NCI-H226 (cell line): ENCODE data around the gene ELOVL2.
"Not testable (repeated sequence)": the region's sequence is repeated elsewhere in the genome, so short reads cannot be mapped to it uniquely, and the experiment has no call there.

Source experiments
- DNase-seq: peaks from one replicate; pipeline ENCODE4 v3.0.0-alpha.2; 2015

ELOVL2 gene

DNA sequence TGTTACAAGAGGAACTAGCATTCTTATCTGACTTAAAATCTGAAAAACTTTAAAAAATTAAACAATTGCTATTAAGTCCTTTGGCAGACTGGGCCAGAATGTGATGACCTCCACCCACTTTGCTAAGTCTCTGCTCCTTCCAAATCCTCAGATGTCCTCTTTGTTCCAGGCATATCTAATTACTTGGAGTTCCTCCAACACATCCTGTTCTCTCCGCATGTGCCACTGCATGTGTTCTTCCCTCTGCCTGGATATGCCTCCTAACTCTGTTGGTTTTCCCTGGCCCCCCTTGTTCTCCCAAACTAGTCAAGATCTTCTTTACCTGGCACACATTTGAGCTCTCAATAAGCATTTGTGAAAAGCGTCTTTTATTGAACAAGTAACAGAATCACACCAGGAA is 23.1 kb downstream of the ELOVL2 start:
- no peak for DNase-seq

DNA sequence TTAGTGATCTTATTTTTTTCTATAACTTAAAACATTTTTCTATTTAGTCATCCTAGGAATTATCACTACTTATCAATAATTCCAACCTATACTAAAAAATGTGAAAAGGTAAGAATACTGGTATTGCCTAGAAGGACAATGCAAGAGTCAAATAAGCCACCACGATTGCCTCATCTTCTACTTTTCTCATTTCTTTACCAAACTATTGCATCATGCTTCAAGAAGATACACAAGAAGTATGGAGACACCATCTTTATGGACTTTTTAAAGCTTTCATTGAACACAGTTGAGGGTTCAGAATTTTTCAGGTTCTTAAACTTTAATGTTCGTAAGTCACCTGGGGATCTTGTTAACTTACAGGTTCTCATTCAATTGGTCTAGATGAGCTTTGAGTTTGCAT is 25.9 kb downstream of the ELOVL2 start:
- no peak for DNase-seq

DNA sequence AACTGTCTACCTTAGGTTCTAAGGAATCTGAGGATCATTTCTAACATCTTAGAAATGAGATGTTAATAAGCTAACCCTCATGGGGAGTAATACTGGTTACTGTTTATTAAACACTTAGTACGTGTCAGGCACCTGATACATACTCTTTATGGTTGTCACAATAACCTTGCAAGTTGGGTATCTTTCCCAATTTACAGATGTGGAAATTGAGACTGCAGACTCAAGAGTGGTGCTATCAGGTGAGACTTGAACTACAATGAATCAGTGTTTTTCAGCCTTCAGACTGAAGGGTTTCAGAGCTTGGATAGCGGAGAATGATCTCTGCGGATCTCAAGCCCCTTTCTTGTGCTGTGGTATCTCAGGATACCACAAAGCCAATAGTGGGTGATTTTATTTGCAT is 27.0 kb downstream of the ELOVL2 start:
- DNase-seq = no peak

DNA sequence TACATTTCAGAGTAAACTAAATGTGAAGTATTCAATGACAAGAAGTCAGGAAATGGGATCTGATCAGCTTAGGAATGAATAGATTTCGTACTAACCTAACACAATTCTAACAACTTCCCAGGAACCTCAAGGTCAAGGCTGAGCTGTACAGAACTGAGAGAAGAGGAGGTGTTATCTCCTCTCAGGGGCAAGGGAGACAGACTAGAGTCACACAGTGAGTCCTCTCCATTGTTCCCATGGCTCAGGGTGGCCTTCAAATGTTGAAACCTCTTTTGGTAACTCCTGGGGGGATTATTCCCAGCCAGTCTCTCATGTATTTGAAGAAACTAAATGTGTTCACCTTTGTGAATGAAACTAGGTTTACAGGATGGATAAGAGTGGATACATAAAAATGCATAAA is 27.7 kb downstream of the ELOVL2 start:
- DNase-seq = no peak

DNA sequence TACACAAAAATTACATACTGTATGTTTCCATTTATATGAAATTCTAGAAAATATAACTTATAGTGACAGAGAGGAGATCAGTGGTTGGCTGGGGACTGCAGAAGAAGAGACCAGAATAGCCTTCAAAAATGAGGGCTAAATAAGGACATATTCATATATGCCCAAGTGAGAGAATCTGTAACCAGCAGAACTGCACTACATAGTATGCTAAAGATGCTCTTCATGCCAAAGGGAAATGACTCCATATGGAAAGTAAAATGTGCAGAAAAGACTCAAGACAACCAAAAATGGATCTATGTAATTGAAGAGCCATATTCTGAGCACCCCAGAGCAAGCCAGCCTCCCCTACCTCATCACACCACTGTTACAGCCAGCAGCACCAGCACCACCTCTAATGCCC is 29.0 kb downstream of the ELOVL2 start:
- DNase-seq = no peak

DNA sequence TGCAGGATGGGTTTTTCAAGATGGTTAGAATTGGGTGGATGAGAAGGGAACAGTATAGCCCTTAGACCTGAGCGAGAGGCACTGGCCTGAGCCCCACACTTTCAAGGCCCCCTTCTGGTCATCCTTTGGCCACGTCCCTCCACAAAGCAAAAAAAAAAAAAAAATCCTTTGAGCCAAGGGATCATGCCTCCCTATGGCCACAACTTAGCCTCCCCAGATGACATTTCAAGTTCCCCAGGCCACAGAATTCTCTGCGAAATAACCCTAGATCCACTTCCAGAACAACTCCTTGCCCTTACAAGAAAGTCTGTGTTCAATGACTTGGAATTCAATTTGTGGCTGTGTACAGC is 30.4 kb downstream of the ELOVL2 start:
- DNase-seq = no peak

DNA sequence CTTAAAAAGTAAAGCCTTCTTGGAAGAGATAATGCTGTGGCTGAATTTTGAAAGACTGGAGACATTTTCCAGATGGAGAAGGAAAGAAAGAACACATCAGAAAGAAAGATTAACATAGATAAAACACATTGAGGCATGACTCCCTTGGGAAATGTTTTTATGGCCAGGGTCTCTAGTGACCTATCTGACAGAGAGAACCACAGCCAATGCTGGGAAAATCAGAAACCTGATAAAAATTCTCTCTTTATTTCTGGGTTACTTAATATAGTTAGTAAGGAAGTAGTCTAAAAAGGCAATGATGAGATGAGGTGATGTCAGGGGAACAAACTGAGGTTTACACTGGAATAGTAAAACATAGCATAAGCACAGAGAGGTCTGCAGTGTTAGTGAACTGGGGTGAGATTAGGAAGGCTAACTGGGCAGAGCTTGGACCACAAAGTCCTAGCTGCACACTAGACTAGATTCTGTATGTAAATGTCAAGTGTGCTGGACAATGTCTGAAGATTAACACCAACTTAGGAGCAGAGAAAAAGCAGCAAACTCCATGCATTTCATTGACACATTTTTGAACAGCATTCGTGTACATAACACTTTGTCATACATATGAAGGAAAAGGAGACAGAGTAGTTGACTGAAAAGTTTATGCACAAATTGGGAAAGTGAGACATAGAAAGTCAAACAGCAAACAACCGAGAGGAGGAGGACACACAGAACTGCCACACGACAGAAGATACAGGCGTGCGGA is 31.0 kb downstream of the ELOVL2 start:
- no peak for DNase-seq

DNA sequence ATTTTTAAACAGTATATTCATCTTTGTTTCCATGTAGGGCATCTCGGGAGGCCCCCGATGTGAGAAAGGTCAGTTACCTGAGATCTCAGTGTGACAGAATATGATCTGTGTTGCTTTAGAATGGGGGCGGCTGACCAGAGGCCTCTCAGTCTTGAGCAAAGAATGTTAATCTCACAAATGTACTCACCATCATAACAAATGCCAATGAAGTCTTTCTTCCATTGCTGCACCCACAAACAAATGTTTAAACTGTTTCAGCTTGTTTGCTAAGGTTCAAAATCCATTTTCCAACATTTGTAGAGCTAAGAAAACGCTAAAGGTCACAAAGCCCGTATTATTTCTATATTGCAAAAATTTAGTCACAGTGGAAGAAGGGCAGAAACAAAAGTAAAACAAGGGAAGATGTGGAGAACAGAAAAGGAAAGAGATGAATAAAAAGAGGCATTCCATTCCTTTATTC is 31.8 kb downstream of the ELOVL2 start:
- no peak for DNase-seq

DNA sequence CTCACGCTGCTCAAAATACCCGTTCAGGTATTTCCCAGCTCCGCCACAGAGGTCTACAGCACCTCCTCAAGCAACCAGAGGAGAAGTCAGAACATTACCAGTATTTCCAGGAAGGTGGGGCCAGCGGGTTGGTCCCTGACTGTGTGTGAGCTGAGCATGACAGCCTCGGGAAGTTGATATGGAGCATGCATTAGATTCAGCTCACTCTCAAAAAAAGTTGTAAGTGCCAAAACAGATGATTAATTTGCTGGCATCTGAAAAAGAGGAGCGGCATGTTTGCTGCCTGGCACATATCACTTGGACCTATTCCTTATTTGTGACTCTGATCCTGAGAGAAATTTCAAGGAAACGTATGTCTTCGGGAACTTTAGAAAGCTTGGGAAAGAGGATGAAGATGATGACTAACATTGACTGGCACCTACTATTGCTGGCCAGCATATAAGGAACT is 32.3 kb downstream of the ELOVL2 start:
- DNase-seq = peak; percentile 88

DNA sequence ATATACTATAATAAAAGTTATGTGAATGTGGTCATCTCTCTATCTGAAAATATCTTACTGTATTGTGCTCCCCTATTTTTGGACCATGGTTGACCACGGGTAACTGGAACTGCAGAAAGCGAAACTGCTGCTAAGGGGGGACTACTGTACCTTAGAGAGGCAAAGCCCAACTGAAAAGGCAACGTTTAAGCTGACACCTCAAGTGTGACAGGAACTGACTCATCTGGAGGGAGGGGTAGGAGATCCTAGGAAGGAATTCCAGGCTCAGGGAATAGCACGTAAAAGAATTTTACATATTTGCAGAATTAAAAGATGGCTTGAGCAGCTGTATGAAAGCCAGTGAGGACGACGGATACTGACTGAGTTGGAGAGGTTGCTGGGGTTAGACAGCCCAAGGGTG is 34.8 kb downstream of the ELOVL2 start:
- peak; percentile 84 for DNase-seq

DNA sequence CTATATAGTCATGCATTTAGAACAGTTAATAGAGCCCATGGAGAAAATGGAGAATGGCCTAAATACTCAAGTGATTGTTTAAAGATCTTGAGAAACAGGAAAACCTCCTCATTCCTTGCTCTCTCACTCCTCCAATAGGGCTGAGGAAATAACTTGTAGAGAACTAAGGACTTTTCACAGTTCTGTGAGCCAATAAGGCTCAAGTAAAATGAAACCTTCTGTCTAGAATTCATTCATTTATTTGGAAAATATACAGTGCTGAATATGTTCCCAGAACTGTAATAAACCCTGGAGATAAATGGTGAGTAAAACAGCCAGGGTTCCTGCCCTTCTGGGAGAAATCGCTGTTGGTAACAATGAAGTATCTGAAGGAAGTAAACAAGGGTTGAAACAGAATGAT is 35.3 kb downstream of the ELOVL2 start:
- DNase-seq = peak; percentile 75

DNA sequence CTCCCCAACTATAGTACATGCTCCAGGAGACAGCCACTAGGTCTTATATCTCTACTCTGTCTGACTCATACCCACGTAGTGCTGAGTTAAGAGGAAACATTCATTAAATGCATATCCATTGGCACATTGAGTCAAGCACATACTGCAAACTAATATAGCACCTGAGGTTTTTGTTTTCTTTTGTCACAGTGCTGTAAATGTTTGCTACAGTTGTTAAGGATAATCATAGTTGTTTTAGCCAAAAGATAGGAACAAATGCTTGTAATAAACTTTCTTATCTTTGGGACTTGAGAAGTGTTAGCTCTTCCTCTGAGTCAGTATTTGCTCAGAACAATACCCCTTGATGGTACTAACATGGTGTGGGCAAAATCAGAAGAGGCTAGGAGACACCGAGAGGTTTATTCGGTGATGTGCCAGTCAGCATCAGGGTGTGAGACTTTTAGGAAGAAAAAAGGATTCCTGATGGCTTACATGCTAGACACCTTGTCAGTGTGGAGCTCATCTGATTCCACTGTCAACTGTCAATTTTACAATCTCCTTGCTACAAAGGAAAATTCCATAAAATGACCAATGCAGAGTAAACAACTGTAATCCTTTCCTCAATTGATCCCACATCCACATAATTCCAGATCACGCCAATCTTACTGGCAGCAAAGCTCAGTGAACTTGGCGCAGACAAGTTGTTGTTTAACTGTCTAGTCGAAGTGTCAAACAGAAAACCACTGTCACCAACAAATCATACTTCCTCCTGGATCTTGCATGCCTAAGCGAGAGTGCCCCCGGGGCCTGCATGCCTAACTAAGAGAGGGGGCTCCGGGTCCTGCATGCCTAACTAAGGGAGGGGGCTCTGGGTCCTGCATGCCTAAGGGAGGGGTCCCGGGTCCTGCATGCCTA is 36.1 kb downstream of the ELOVL2 start:
- DNase-seq = peak; percentile 84

DNA sequence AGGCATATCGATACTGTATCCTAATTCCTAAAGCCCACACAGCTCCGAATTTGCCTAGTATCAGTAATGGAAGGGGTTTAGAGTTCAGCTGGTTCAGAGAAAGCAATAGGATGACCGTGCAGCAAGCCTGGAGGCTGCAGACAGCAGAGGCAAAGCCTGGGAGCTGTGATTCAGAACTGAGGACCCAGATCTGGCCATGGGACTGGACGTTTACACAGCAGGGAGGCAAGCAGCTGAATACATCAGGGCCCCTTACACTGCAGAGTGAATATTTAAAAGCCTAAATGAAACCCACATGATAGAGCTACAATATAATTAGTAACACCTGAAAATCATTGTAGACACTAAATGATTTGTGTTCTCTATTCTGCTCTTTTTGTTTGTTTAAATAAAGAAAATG is 38.0 kb downstream of the ELOVL2 start:
- no peak for DNase-seq

DNA sequence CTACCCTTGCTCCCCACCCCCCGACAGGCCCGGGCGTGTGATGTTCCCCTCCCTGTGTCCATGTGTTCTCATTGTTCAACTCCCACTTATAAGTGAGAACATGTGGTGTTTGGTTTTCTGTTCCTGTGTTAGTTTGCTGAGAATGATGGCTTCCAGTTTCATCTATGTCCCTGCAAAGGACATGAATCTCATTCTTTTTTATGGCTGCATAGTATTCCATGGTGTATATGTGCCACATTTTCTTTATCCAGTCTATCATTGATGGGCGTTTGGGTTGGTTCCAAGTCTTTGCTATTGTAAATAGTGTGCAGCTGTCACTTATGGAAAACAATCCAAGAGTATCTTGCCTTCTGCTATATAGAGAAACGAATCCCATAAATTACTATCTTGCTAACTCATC is 40.8 kb downstream of the ELOVL2 start:
- not testable (repeated sequence) for DNase-seq

DNA sequence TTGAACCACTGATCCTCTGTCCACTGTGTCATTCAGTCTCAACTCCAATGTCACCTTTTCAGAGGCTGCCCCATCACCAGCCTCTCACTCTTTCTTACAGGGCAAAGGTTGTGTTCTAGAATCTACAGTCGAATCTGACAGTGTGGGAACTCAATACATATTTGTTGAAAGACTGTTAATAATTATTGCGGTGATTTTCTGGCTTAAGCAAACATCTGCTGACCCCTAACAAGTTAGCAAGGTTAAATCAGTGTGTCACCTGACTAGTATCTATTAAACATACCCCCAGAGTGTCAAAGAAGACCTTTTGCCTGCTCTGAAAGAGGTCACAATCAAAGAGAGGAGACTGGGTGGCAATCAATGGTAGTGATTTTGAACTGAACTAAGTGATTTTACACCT is 41.9 kb downstream of the ELOVL2 start:
- no peak for DNase-seq

DNA sequence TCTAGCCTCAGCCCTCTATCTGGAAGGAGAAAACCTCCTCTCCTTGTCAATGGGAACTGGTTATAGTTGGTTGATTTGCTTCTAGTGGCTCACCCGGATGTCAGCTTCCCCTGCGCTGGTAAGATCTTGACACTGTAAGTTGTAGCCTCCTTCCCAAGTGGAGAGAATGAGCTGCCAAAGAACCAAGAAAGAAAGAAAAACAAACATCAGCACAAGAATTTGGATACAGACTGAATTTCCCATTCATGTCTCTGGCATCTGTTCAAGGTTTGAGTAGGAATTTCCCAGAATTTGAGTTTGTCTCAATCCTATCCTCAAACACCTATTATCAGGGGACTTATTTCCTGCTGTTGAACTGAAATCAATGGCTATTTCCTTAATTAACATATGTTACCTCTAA is 44.1 kb downstream of the ELOVL2 start:
- DNase-seq = peak; percentile 30

DNA sequence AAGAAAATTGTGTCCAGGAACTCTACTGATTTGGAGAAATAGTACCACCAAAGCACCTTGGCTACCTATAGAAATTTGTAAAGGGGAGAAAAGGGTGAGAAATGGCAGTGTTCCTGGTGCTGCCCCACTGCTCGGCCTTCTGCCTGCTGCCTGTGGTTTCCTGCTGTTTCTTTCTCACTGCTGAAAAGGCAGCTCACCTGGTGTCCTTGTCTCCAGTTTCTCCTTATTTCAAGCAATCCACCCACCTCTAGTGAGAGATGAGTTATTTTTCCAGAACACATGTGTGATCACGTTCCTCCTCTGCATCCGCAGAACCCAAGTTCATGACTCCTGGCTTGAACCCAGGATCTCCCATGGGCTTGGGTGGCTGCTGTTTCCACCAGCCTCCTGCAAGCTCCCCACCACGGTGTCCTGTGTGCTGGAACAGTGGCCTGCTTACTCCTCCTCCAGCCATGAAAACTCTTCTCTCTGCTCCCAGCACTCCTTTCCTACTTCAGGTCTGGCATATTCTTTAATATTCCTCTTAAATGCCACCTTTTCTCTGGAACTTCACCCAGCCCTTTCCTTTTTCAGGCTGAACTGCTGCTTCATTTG is 48.9 kb downstream of the ELOVL2 start:
- DNase-seq = no peak

DNA sequence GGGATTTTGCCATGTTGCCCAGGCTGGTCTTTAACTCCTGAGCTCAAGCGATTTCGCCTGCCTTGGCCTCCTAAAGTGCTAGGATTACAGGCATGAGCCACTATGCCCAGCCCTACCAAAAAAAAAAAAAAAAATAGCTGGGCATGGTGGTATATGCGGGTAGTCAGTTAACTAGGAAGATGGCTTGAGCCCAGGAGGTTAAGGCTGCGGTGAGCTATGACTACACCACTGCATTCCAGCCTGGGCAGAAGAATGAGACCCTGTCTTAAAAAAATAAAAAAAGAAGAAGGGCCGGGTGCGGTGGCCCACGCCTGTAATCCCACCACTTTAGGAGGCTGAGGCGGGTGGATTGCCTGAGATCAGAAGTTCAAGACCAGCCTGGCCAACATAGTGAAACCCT is 50.2 kb downstream of the ELOVL2 start:
- DNase-seq = no peak

DNA sequence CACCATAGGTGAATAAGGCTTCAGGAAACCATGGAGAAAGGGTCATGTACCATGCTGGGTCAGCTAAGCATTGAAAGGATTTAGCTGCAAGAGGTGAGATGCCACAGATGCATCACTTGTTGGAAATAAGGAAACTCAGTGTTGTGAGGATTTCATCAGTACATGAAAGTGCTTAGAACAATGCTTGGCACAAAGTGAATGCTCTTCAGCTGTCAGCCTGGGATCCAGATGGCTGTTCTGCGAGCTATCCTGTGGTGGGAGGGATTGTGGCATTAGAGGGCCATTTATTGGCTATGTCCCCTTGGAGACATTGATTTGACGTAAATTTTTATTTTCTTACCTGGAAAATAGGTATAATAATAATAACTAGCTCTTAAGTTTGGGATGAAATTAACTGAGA is 53.0 kb downstream of the ELOVL2 start:
- no peak for DNase-seq

DNA sequence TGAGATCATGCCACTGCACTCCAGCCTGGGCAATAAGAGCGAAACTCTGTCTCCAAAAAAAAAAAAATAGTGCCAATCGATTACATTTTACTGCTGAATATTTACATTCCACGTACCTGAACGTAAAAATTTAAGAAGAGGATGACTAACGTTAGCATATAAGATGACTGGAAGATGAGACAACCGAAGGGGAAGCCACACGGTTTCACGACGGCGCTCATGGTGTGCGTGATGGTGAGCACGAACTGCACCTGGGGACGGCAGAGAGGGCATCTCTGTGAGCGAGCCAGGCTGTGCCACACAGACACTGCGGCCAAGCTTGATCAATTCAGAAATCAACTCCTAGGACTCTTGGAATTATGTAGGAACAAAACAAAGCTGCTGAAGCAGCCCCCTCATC is 54.5 kb downstream of the ELOVL2 start:
- no peak for DNase-seq

DNA sequence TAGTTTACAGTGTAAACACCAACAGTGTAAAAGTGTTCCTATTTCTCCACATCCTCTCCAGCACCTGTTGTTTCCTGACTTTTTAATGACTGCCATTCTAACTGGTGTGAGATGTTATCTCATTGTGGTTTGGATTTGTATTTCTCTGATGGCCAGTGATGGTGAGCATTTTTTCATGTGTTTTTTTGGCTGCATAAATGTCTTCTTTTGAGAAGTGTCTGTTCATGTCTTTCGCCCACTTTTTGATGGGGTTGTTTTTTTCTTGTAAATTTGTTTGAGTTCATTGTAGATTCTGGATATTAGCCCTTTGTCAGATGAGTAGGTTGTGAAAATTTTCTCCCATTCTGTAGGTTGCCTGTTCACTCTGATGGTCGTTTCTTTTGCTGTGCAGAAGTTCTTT is 59.1 kb downstream of the ELOVL2 start:
- not testable (repeated sequence) for DNase-seq

DNA sequence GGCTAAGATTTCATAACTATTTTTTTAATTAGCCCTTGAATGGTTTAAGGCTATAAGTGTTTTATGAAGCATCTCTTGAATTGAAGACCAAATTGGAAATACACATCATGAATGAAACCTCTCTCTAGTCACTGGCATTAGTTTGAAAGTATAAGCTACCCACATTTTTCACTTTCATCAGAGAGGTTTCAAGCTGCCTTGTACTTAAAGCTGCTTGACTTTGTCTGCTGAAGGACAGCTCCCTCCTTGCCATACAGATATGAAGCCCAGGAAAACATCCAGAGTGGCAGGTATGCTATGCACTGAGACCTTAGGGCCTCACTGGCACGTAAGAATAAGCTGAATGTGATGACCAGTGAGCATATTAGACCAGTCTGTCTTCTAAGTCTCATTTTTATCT is 62.7 kb downstream of the ELOVL2 start:
- DNase-seq = no peak

DNA sequence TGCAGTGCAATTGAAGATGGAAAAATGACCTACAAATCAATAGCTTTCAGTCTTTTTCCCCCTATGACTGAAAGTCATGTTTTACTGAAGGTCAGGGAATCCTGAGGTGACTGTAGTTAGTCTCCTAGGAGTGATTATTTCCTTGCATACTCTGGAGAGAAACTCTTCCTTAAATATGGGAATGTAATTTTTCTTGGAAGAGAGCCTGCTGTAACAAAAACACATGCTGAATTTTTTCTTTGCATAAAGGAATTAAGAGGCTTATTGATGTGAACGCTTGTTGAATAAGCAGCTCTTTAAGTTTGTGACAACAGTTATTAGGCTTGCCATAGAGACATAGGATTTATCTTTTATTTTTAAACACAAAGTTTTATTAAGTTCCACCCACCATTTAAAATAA is 64.5 kb downstream of the ELOVL2 start:
- no peak for DNase-seq
